IPS-20b (cell line): Measurements from ENCODE around the gene SEMA4D.
"Not testable (repeated sequence)": the region's sequence is repeated elsewhere in the genome, so short reads cannot be mapped to it uniquely, and the experiment has no call there.

ENCODE experiments used
- H3K27ac ChIP-seq: one replicate; pipeline ENCODE4 v1.5.1; 2013; ENCODE audit warnings: low read length
- H3K27me3 ChIP-seq: 2 replicates; pipeline ENCODE4 v1.6.1; 2013; ENCODE audit warnings: mild to moderate bottlenecking, low read length, inconsistent platforms; ENCODE audit not compliant: insufficient read depth
- H3K36me3 ChIP-seq: 2 replicates; pipeline ENCODE4 v1.6.1; 2013; ENCODE audit warnings: low read depth, mild to moderate bottlenecking, inconsistent platforms, low read length, moderate library complexity; ENCODE audit not compliant: insufficient read depth
- H3K4me1 ChIP-seq: 2 replicates; pipeline ENCODE4 v1.6.1; 2013; ENCODE audit warnings: mild to moderate bottlenecking, control low read depth, inconsistent platforms, low read length, moderate library complexity; ENCODE audit not compliant: insufficient read depth
- H3K4me3 ChIP-seq: 2 replicates; pipeline ENCODE4 v1.5.1; 2013; ENCODE audit warnings: mild to moderate bottlenecking, low read length, inconsistent platforms
- H3K9ac ChIP-seq: 2 replicates; pipeline ENCODE4 v1.6.1; 2013; ENCODE audit warnings: low read depth, mild to moderate bottlenecking, inconsistent platforms, low read length, moderate library complexity
- H3K9me3 ChIP-seq: 2 replicates; pipeline ENCODE4 v1.6.1; 2013; ENCODE audit warnings: mild to moderate bottlenecking, low read depth, low read length, inconsistent platforms; ENCODE audit not compliant: insufficient read depth

SEMA4D gene

GRCh38 chr9:89488936-89489335 is 9.0 kb downstream of the SEMA4D start:
- H3K27me3 ChIP-seq: no peaks in the 10 kb centered on the region
- H3K4me3 ChIP-seq: no peak overlapping the region
- H3K36me3 ChIP-seq: no peaks in the 10 kb centered on the region
- H3K27ac ChIP-seq: no peak overlapping the region
- H3K4me1 ChIP-seq: peaks cover 21% of the 10 kb centered on the region; the same call in 1 of the 2 replicates
- H3K9ac ChIP-seq: no peak overlapping the region
- H3K9me3 ChIP-seq: no peaks in the 10 kb centered on the region

- Histone ChIP-seq H3K36me3 (no peaks in the 10 kb centered on the region), H3K27me3 (no peaks in the 10 kb centered on the region), H3K27ac (no peak overlapping the region), H3K4me3 (no peak overlapping the region), H3K4me1 (peaks cover 15% of the 10 kb centered on the region; the same call in 1 of the 2 replicates), H3K9me3 (no peaks in the 10 kb centered on the region), H3K9ac (no peak overlapping the region)
Measured at GRCh38 chr9:89488131-89488530, 9.8 kb downstream of the SEMA4D start.

- no peak overlapping the region for H3K9ac ChIP-seq
- H3K9me3 ChIP-seq: no peaks in the 10 kb centered on the region
- H3K36me3 ChIP-seq: no peaks in the 10 kb centered on the region
- no peaks in the 10 kb centered on the region for H3K27me3 ChIP-seq
- H3K27ac ChIP-seq: no peak overlapping the region
- H3K4me3 ChIP-seq: no peak overlapping the region
- peaks cover 14% of the 10 kb centered on the region; the same call in 1 of the 2 replicates for H3K4me1 ChIP-seq
Measured at GRCh38 chr9:89486681-89487080, 11.2 kb downstream of the SEMA4D start.

- no peak overlapping the region for H3K4me3 ChIP-seq
- no peak overlapping the region for H3K9ac ChIP-seq
- H3K9me3 ChIP-seq: no peaks in the 10 kb centered on the region
- H3K27ac ChIP-seq: no peak overlapping the region
- H3K36me3 ChIP-seq: no peaks in the 10 kb centered on the region
- H3K27me3 ChIP-seq: no peaks in the 10 kb centered on the region
- H3K4me1 ChIP-seq: peaks cover 6% of the 10 kb centered on the region; the same call in 1 of the 2 replicates
Measured at GRCh38 chr9:89484475-89485404, 13.2 kb downstream of the SEMA4D start.

- Histone ChIP-seq H3K27ac (no peak overlapping the region), H3K4me1 (peaks cover 3% of the 10 kb centered on the region; the same call in 1 of the 2 replicates), H3K9me3 (no peaks in the 10 kb centered on the region), H3K36me3 (no peaks in the 10 kb centered on the region), H3K27me3 (no peaks in the 10 kb centered on the region), H3K9ac (no peak overlapping the region), H3K4me3 (no peak overlapping the region)
Measured at GRCh38 chr9:89483592-89484474, 14.1 kb downstream of the SEMA4D start.

GRCh38 chr9:89482901-89483361 is 15.0 kb downstream of the SEMA4D start:
- Histone ChIP-seq H3K9ac (no peak overlapping the region), H3K27me3 (no peaks in the 10 kb centered on the region), H3K36me3 (no peaks in the 10 kb centered on the region), H3K27ac (no peak overlapping the region), H3K9me3 (no peaks in the 10 kb centered on the region), H3K4me3 (no peak overlapping the region), H3K4me1 (peaks cover 3% of the 10 kb centered on the region; the same call in 1 of the 2 replicates)

GRCh38 chr9:89482056-89482851 is 15.7 kb downstream of the SEMA4D start:
- H3K27ac ChIP-seq: no peak overlapping the region
- H3K9ac ChIP-seq: no peak overlapping the region
- H3K4me1 ChIP-seq: peaks cover 7% of the 10 kb centered on the region
- H3K4me3 ChIP-seq: no peak overlapping the region
- H3K27me3 ChIP-seq: no peaks in the 10 kb centered on the region
- peaks cover 3% of the 10 kb centered on the region; the same call in 1 of the 2 replicates for H3K36me3 ChIP-seq
- H3K9me3 ChIP-seq: no peaks in the 10 kb centered on the region

GRCh38 chr9:89481538-89481915 is 16.4 kb downstream of the SEMA4D start:
- H3K27ac ChIP-seq: no peak overlapping the region
- peaks cover 7% of the 10 kb centered on the region for H3K4me1 ChIP-seq
- no peaks in the 10 kb centered on the region for H3K9me3 ChIP-seq
- no peaks in the 10 kb centered on the region for H3K27me3 ChIP-seq
- no peak overlapping the region for H3K4me3 ChIP-seq
- no peak overlapping the region for H3K9ac ChIP-seq
- peaks cover 3% of the 10 kb centered on the region; the same call in 1 of the 2 replicates for H3K36me3 ChIP-seq

- Histone ChIP-seq H3K27ac (no peak overlapping the region), H3K9me3 (no peaks in the 10 kb centered on the region), H3K9ac (no peak overlapping the region), H3K36me3 (peaks cover 3% of the 10 kb centered on the region; the same call in 1 of the 2 replicates), H3K4me1 (peaks cover 7% of the 10 kb centered on the region), H3K4me3 (no peak overlapping the region), H3K27me3 (no peaks in the 10 kb centered on the region)
Measured at GRCh38 chr9:89480825-89481537, 16.9 kb downstream of the SEMA4D start.

- not testable (repeated sequence) for H3K9me3 ChIP-seq, H3K36me3 ChIP-seq, H3K4me3 ChIP-seq, H3K4me1 ChIP-seq, H3K27me3 ChIP-seq, H3K9ac ChIP-seq, H3K27ac ChIP-seq
Measured at GRCh38 chr9:89480372-89480771, 17.5 kb downstream of the SEMA4D start.

- not testable (repeated sequence) for H3K4me1 ChIP-seq, H3K27ac ChIP-seq, H3K4me3 ChIP-seq
Measured at GRCh38 chr9:89479669-89480011, 18.3 kb downstream of the SEMA4D start.

More at GRCh38 chr9:89479669-89480011, 18.3 kb downstream of the SEMA4D start:
- H3K27me3 ChIP-seq, H3K9ac ChIP-seq, H3K36me3 ChIP-seq, H3K9me3 ChIP-seq: not testable (repeated sequence)
